Heart left ventricle (tissue), 13 donors: ENCODE measurements around the gene CELSR1.

Experiments used
- POLR2A ChIP-seq, 2 donors: fragments of 450-650 bp; IDR thresholded peaks; one replicate each; pipeline ENCODE4 v1.6.1; 2017; ENCODE audit warnings: antibody characterized with exemption in 2 of 2, mild to moderate bottlenecking in 2 of 2, moderate library complexity in 2 of 2
- TF ChIP-seq, protein P1 (sequence below), 12 donors: fragments of 200-600 bp; sonication (generic) in 4 of 12; IDR thresholded peaks; one replicate each; pipeline versions ENCODE4 v1.5.0 to v1.8.0; 2018 to 2022; ENCODE audit warnings: antibody characterized with exemption in 12 of 12, mild to moderate bottlenecking in 5 of 12
- donor health status: ischemic (EF 13 %, LVEDD 7.1; RV severe dilation, severe dysfunction).
- donor health status: DM: no; HTN: yes; CAD: no.
- donor health status: DM: no; HTN: no; CAD: no.
- donor health status: ischemic (EF 25% LVEDD 6.9; RV normal size, moderate dysfunction).
- donor health status: ischemic (EF 25% LVEDD 5.7; RV mildly dilated, moderate dysfunction).
- donor health status: ischemic (EF 35%, LVEDD 5.7; RV mildly dilated, moderate dysfunction).
- donor health status: nonischemic (EF 11% LVEDD 7.7; RV severe dilation, severe dysfunction).
- donor health status: DM: yes; HTN: yes; CAD: no.
- donor health status: PGD.
- donor health status: ischemic (EF 29% LVEDD 5.4; RV normal size, mild dysfunction).
- donor health status: nonischemic (EF 23%, LVEDD 6.1; RV moderate dilation, normal function).

DNA sequence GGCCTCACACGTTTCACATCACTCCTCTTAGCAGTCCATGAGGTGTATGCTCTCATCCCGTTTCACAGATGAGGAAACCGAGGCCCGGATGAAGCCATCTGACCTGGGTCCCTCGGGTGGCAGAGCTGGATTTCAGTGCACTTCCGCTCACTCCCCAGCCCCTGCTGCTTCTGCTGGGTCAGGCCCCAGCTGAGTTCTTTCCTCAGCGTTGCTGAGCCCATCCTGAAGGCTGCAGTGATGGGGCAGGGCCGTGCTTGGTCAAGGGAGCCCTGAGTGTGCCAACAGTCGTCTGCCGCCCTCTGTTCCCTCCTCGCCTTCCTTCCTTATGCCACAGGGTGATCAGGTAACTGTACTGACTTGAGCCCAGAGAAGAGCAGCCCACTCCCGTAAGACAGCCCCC lies 189.8 kb downstream of the CELSR1 start:
- no peak for TF ChIP-seq POLR2A (IDR thresholded peaks at IDR 0.05)
- TF ChIP-seq, protein P1, sequence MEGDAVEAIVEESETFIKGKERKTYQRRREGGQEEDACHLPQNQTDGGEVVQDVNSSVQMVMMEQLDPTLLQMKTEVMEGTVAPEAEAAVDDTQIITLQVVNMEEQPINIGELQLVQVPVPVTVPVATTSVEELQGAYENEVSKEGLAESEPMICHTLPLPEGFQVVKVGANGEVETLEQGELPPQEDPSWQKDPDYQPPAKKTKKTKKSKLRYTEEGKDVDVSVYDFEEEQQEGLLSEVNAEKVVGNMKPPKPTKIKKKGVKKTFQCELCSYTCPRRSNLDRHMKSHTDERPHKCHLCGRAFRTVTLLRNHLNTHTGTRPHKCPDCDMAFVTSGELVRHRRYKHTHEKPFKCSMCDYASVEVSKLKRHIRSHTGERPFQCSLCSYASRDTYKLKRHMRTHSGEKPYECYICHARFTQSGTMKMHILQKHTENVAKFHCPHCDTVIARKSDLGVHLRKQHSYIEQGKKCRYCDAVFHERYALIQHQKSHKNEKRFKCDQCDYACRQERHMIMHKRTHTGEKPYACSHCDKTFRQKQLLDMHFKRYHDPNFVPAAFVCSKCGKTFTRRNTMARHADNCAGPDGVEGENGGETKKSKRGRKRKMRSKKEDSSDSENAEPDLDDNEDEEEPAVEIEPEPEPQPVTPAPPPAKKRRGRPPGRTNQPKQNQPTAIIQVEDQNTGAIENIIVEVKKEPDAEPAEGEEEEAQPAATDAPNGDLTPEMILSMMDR (IDR thresholded peaks at IDR 0.05) = no peak
